GM23338 (cell line): ENCODE measurements around the gene ARHGAP30.
"Not testable (repeated sequence)": the region's sequence is repeated elsewhere in the genome, so short reads cannot be mapped to it uniquely, and the experiment has no call there.

Source experiments
- CREB1 ChIP-seq: fragments of 250-450 bp; sonication (Bioruptor Pico); IDR thresholded peaks from 2 replicates; pipeline ENCODE4 v1.5.0; 2020; ENCODE audit warnings: low read depth, mild to moderate bottlenecking, moderate library complexity
- EZH2 ChIP-seq: fragments of 200-600 bp; sonication (generic); IDR thresholded peaks from one replicate; pipeline ENCODE4 v1.8.0; 2017; ENCODE audit warnings: antibody characterized with exemption, mild to moderate bottlenecking, low read depth; ENCODE audit not compliant: unreplicated experiment
- EZH2phosphoT487 ChIP-seq: fragments of 200-600 bp; sonication (generic); IDR thresholded peaks from one replicate; pipeline ENCODE4 v1.8.1; 2018; ENCODE audit warnings: antibody characterized with exemption; ENCODE audit not compliant: unreplicated experiment
- JUNB ChIP-seq: IDR thresholded peaks from one replicate; pipeline ENCODE4 v1.6.1; 2016; ENCODE audit warnings: antibody characterized with exemption; ENCODE audit not compliant: unreplicated experiment
- NANOG ChIP-seq: IDR thresholded peaks from 2 replicates; pipeline ENCODE4 v1.6.1; 2016; ENCODE audit warnings: antibody characterized with exemption, borderline replicate concordance
- POLR2AphosphoS5 ChIP-seq: IDR thresholded peaks from 2 replicates; pipeline ENCODE4 v1.6.1; 2016; ENCODE audit warnings: antibody characterized with exemption, low read depth
- STAT1 ChIP-seq: IDR thresholded peaks from one replicate; pipeline ENCODE4 v1.6.1; 2016; ENCODE audit warnings: antibody characterized with exemption; ENCODE audit not compliant: unreplicated experiment
- ZNF114 ChIP-seq: fragments of 250-450 bp; sonication (Bioruptor Pico); IDR thresholded peaks from 2 replicates; pipeline ENCODE4 v1.5.0; 2020; ENCODE audit warnings: mild to moderate bottlenecking, moderate library complexity
- ZNF331 ChIP-seq: fragments of 250-450 bp; sonication (Bioruptor Pico); IDR thresholded peaks from 2 replicates; pipeline ENCODE4 v1.5.0; 2020; ENCODE audit warnings: low read depth, mild to moderate bottlenecking, moderate library complexity
- TF ChIP-seq, protein P1 (sequence below), 2 experiments: fragments of 200-600 bp in 1 of 2; sonication (generic) in 1 of 2; conservative IDR thresholded peaks; 2 replicates each; pipeline versions ENCODE4 v1.5.1 to v1.6.1; 2016 to 2017; ENCODE audit warnings: antibody characterized with exemption in 2 of 2, low read depth in 2 of 2, mild to moderate bottlenecking in 2 of 2, moderate library complexity in 1 of 2
- TF ChIP-seq, protein P2 (sequence below): IDR thresholded peaks from one replicate; pipeline ENCODE4 v1.6.1; 2018; ENCODE audit warnings: antibody characterized with exemption; ENCODE audit not compliant: unreplicated experiment
- TF ChIP-seq, protein P3 (sequence below): fragments of 250-450 bp; sonication (Bioruptor Pico); IDR thresholded peaks from 2 replicates; pipeline ENCODE4 v1.5.0; 2020; ENCODE audit warnings: mild to moderate bottlenecking, moderate library complexity
- TF ChIP-seq, protein P4 (sequence below): IDR thresholded peaks from 2 replicates; pipeline ENCODE4 v1.6.1; 2016; ENCODE audit warnings: antibody characterized with exemption

DNA sequence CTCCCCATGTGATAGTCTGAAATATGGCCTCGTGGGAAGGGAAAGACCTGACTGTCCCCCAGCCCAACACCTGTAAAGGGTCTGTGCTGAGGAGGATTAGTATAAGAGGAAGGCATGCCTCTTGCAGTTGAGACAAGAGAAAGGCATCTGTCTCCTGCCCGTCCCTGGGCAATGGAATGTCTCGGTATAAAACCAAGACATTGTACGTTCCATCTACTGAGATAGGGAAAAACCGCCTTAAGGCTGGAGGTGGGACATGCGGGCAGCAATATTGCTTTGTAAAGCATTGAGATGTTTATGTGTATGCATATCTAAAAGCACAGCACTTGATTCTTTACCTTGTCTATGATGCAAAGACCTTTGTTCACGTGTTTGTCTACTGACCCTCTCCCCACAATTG is 52.5 kb downstream of the ARHGAP30 start:
- TF ChIP-seq, protein P1, sequence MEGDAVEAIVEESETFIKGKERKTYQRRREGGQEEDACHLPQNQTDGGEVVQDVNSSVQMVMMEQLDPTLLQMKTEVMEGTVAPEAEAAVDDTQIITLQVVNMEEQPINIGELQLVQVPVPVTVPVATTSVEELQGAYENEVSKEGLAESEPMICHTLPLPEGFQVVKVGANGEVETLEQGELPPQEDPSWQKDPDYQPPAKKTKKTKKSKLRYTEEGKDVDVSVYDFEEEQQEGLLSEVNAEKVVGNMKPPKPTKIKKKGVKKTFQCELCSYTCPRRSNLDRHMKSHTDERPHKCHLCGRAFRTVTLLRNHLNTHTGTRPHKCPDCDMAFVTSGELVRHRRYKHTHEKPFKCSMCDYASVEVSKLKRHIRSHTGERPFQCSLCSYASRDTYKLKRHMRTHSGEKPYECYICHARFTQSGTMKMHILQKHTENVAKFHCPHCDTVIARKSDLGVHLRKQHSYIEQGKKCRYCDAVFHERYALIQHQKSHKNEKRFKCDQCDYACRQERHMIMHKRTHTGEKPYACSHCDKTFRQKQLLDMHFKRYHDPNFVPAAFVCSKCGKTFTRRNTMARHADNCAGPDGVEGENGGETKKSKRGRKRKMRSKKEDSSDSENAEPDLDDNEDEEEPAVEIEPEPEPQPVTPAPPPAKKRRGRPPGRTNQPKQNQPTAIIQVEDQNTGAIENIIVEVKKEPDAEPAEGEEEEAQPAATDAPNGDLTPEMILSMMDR (conservative IDR thresholded peaks at IDR 0.05; ENCODE audit: low read depth in 2 of 2) = not testable (repeated sequence)
- not testable (repeated sequence) for TF ChIP-seq EZH2phosphoT487; POLR2AphosphoS5; EZH2; CREB1 (CRISPR knock-in tag); JUNB; ZNF331 (CRISPR knock-in tag); STAT1; ZNF114 (CRISPR knock-in tag); NANOG
- TF ChIP-seq, protein P2, sequence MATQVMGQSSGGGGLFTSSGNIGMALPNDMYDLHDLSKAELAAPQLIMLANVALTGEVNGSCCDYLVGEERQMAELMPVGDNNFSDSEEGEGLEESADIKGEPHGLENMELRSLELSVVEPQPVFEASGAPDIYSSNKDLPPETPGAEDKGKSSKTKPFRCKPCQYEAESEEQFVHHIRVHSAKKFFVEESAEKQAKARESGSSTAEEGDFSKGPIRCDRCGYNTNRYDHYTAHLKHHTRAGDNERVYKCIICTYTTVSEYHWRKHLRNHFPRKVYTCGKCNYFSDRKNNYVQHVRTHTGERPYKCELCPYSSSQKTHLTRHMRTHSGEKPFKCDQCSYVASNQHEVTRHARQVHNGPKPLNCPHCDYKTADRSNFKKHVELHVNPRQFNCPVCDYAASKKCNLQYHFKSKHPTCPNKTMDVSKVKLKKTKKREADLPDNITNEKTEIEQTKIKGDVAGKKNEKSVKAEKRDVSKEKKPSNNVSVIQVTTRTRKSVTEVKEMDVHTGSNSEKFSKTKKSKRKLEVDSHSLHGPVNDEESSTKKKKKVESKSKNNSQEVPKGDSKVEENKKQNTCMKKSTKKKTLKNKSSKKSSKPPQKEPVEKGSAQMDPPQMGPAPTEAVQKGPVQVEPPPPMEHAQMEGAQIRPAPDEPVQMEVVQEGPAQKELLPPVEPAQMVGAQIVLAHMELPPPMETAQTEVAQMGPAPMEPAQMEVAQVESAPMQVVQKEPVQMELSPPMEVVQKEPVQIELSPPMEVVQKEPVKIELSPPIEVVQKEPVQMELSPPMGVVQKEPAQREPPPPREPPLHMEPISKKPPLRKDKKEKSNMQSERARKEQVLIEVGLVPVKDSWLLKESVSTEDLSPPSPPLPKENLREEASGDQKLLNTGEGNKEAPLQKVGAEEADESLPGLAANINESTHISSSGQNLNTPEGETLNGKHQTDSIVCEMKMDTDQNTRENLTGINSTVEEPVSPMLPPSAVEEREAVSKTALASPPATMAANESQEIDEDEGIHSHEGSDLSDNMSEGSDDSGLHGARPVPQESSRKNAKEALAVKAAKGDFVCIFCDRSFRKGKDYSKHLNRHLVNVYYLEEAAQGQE = not testable (repeated sequence)
- TF ChIP-seq, protein P3, sequence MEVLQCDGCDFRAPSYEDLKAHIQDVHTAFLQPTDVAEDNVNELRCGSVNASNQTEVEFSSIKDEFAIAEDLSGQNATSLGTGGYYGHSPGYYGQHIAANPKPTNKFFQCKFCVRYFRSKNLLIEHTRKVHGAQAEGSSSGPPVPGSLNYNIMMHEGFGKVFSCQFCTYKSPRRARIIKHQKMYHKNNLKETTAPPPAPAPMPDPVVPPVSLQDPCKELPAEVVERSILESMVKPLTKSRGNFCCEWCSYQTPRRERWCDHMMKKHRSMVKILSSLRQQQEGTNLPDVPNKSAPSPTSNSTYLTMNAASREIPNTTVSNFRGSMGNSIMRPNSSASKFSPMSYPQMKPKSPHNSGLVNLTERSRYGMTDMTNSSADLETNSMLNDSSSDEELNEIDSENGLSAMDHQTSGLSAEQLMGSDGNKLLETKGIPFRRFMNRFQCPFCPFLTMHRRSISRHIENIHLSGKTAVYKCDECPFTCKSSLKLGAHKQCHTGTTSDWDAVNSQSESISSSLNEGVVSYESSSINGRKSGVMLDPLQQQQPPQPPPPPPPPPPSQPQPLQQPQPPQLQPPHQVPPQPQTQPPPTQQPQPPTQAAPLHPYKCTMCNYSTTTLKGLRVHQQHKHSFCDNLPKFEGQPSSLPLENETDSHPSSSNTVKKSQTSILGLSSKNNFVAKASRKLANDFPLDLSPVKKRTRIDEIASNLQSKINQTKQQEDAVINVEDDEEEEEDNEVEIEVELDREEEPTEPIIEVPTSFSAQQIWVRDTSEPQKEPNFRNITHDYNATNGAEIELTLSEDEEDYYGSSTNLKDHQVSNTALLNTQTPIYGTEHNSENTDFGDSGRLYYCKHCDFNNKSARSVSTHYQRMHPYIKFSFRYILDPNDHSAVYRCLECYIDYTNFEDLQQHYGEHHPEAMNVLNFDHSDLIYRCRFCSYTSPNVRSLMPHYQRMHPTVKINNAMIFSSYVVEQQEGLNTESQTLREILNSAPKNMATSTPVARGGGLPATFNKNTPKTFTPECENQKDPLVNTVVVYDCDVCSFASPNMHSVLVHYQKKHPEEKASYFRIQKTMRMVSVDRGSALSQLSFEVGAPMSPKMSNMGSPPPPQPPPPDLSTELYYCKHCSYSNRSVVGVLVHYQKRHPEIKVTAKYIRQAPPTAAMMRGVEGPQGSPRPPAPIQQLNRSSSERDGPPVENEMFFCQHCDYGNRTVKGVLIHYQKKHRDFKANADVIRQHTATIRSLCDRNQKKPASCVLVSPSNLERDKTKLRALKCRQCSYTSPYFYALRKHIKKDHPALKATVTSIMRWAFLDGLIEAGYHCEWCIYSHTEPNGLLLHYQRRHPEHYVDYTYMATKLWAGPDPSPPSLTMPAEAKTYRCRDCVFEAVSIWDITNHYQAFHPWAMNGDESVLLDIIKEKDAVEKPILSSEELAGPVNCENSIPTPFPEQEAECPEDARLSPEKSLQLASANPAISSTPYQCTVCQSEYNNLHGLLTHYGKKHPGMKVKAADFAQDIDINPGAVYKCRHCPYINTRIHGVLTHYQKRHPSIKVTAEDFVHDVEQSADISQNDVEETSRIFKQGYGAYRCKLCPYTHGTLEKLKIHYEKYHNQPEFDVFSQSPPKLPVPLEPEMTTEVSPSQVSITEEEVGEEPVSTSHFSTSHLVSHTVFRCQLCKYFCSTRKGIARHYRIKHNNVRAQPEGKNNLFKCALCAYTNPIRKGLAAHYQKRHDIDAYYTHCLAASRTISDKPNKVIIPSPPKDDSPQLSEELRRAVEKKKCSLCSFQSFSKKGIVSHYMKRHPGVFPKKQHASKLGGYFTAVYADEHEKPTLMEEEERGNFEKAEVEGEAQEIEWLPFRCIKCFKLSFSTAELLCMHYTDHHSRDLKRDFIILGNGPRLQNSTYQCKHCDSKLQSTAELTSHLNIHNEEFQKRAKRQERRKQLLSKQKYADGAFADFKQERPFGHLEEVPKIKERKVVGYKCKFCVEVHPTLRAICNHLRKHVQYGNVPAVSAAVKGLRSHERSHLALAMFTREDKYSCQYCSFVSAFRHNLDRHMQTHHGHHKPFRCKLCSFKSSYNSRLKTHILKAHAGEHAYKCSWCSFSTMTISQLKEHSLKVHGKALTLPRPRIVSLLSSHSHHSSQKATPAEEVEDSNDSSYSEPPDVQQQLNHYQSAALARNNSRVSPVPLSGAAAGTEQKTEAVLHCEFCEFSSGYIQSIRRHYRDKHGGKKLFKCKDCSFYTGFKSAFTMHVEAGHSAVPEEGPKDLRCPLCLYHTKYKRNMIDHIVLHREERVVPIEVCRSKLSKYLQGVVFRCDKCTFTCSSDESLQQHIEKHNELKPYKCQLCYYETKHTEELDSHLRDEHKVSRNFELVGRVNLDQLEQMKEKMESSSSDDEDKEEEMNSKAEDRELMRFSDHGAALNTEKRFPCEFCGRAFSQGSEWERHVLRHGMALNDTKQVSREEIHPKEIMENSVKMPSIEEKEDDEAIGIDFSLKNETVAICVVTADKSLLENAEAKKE (CRISPR knock-in tag) = not testable (repeated sequence)
- TF ChIP-seq, protein P4, sequence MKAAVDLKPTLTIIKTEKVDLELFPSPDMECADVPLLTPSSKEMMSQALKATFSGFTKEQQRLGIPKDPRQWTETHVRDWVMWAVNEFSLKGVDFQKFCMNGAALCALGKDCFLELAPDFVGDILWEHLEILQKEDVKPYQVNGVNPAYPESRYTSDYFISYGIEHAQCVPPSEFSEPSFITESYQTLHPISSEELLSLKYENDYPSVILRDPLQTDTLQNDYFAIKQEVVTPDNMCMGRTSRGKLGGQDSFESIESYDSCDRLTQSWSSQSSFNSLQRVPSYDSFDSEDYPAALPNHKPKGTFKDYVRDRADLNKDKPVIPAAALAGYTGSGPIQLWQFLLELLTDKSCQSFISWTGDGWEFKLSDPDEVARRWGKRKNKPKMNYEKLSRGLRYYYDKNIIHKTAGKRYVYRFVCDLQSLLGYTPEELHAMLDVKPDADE = not testable (repeated sequence)
